GM10266 (cell line): ENCODE data around the gene PDE2A.

Source experiments
- DNase-seq: peaks from one replicate; pipeline ENCODE4 v3.0.0; 2012; ENCODE audit errors: extremely low spot score
- CTCF ChIP-seq: IDR thresholded peaks from 2 replicates; pipeline ENCODE4 v1.5.1; 2012; ENCODE audit warnings: mild to moderate bottlenecking, low read depth; ENCODE audit not compliant: control insufficient read depth, insufficient read depth; ENCODE audit errors: missing control alignments

PDE2A gene

GRCh38 chr11:72642884-72643522 lies 31.2 kb downstream of the PDE2A start:
- DNase-seq = peak; percentile 92
- peak; percentile 94 for TF ChIP-seq CTCF

- no peak for TF ChIP-seq CTCF
- peak; percentile 68 for DNase-seq
Observed at GRCh38 chr11:72642043-72642883, 32.0 kb downstream of the PDE2A start.

GRCh38 chr11:72641522-72642042 lies 32.6 kb downstream of the PDE2A start:
- no peak for TF ChIP-seq CTCF
- no peak for DNase-seq

GRCh38 chr11:72639502-72640375 lies 34.5 kb downstream of the PDE2A start:
- DNase-seq = no peak
- no peak for TF ChIP-seq CTCF

- TF ChIP-seq CTCF = no peak
- no peak for DNase-seq
Observed at GRCh38 chr11:72637926-72638325, 36.3 kb downstream of the PDE2A start.

- no peak for TF ChIP-seq CTCF
- DNase-seq = no peak
Observed at GRCh38 chr11:72637198-72637597, 37.0 kb downstream of the PDE2A start.
